ENCODE results near the gene DYNLL1. TPM values are rescaled to one million over a fixed set of nuclear protein-coding genes. Genes with fewer than 3 reads are reported as not detected.
"Not testable (repeated sequence)": the region's sequence is repeated elsewhere in the genome, so short reads cannot be mapped to it uniquely, and the experiment has no call there.

DYNLL1 gene
- total RNA-seq, 1 experiment from 2014 or later: 617 TPM

DNA sequence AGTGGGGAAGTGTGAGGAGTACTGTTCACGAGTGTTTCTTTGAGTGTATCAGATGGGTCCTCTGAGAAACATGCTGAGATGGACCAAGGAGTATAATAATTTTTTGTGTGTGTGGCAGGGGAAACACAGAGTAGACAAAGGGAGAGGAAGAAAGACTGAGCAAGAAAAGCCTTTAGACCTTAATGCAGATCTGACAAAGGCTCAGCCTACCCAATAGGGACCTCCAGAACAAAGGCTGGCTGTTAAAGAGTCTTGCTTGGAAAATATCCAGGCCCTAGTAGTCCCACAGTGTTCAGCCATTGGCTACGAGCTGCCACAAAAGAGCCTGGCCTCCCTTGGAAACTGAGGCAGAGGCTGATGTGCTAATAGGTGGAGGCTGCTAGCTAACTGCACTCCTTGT is 19.6 kb downstream of the DYNLL1 start:
- BruUV-seq (replicated peaks): no TSS peak
- intact Hi-C loops (cut with micrococcal nuclease; ENCODE audit: unreplicated experiment): no loop called here
- Histone ChIP-seq H3K27ac (ENCODE audit: low read depth, low read length, poor library complexity, severe bottlenecking) (no peak overlapping the region), H3K4me3 (ENCODE audit: low read depth, low read length, poor library complexity, severe bottlenecking) (no peak overlapping the region), H3K4me1 (ENCODE audit: insufficient read depth, low read length, poor library complexity, severe bottlenecking) (no peaks in the 10 kb centered on the region), H3K27me3 (replicated peaks; ENCODE audit: insufficient read depth, low read depth, low read length, poor library complexity) (no peaks in the 10 kb centered on the region), H3K36me3 (ENCODE audit: insufficient read depth, low read length, poor library complexity, severe bottlenecking) (peaks cover 12% of the 10 kb centered on the region), H3K9me3 (ENCODE audit: low read depth, low read length, poor library complexity, severe bottlenecking) (no peaks in the 10 kb centered on the region)
- DNase-seq (ENCODE audit: low spot score): no peak
- ChIA-PET CTCF (no interaction called here), POLR2A (ENCODE audit: low non-redundant PET) (no interaction called here)
- no peak for TF ChIP-seq EZH2 (IDR thresholded peaks at IDR 0.05; ENCODE audit: borderline replicate concordance, low read depth, low read length, poor library complexity, severe bottlenecking)
- no peak for TF ChIP-seq CTCF (conservative IDR thresholded peaks at IDR 0.05; ENCODE audit: low read depth, low read length)

- DNase-seq (ENCODE audit: low spot score); BruUV-seq (replicated peaks); H3K9me3 ChIP-seq (ENCODE audit: low read depth, low read length, poor library complexity, severe bottlenecking); POLR2A ChIA-PET (ENCODE audit: low non-redundant PET); intact Hi-C loops (cut with micrococcal nuclease; ENCODE audit: unreplicated experiment); H3K27ac ChIP-seq (ENCODE audit: low read depth, low read length, poor library complexity, severe bottlenecking); H3K4me1 ChIP-seq (ENCODE audit: insufficient read depth, low read length, poor library complexity, severe bottlenecking); H3K4me3 ChIP-seq (ENCODE audit: low read depth, low read length, poor library complexity, severe bottlenecking); CTCF ChIA-PET; H3K27me3 ChIP-seq (replicated peaks; ENCODE audit: insufficient read depth, low read depth, low read length, poor library complexity): not testable (repeated sequence)
- peaks cover 16% of the 10 kb centered on the region for H3K36me3 ChIP-seq (ENCODE audit: insufficient read depth, low read length, poor library complexity, severe bottlenecking)
Observed at GRCh38 chr12:120519324-120519723, 23.4 kb downstream of the DYNLL1 start.

DNA sequence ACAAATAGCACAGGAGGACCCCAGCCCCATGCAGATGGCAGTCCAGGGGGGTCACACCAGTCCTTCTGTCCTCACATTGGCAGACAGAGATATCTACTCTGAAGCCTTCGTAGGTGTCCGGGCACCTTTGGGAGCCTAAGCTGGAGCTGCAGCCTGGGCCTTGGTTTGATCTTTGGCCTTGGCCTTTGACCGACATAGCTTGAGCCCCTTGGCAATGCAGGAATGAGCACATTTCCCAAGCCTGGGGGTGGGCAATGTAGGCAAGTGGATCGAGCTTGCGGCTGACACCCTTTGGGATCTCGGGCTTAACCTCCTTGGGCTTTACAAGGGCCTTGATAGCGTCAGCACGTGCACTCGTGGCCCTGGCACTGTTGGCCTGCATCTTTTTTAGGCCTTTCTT is 26.7 kb downstream of the DYNLL1 start:
- CTCF ChIA-PET: interaction anchor here (0.7 kb wide), 1 partner anchor 72 kb away, joined by 3 read pairs; no protein-coding TSS in a partner anchor
- Histone ChIP-seq H3K27ac (ENCODE audit: low read depth, low read length, poor library complexity, severe bottlenecking) (no peak overlapping the region), H3K4me3 (ENCODE audit: low read depth, low read length, poor library complexity, severe bottlenecking) (no peak overlapping the region), H3K27me3 (replicated peaks; ENCODE audit: insufficient read depth, low read depth, low read length, poor library complexity) (no peaks in the 10 kb centered on the region), H3K9me3 (ENCODE audit: low read depth, low read length, poor library complexity, severe bottlenecking) (no peaks in the 10 kb centered on the region), H3K4me1 (ENCODE audit: insufficient read depth, low read length, poor library complexity, severe bottlenecking) (no peaks in the 10 kb centered on the region), H3K36me3 (ENCODE audit: insufficient read depth, low read length, poor library complexity, severe bottlenecking) (peaks cover 5% of the 10 kb centered on the region)
- no TSS peak for BruUV-seq (replicated peaks)
- TF ChIP-seq CTCF (conservative IDR thresholded peaks at IDR 0.05; ENCODE audit: low read depth, low read length): no peak
- TF ChIP-seq EZH2 (IDR thresholded peaks at IDR 0.05; ENCODE audit: borderline replicate concordance, low read depth, low read length, poor library complexity, severe bottlenecking): no peak
- no peak for DNase-seq (ENCODE audit: low spot score)
- POLR2A ChIA-PET (ENCODE audit: low non-redundant PET): no interaction called here
- intact Hi-C loops (cut with micrococcal nuclease; ENCODE audit: unreplicated experiment): no loop called here

GRCh38 chr12:120528861-120529525 is 33.1 kb downstream of the DYNLL1 start, which contains the start of gene COQ5:
Gene COQ5 (minus strand): TSS chr12:120529158. CDS start chr12:120529141, 17 bp downstream.
- DNase-seq (ENCODE audit: low spot score): peak; percentile 95
- BruUV-seq (replicated peaks): no TSS peak
- no peak for TF ChIP-seq CTCF (conservative IDR thresholded peaks at IDR 0.05; ENCODE audit: low read depth, low read length)
- TF ChIP-seq EZH2 (IDR thresholded peaks at IDR 0.05; ENCODE audit: borderline replicate concordance, low read depth, low read length, poor library complexity, severe bottlenecking): no peak
- ChIA-PET CTCF (interaction anchor here (0.5 to 0.6 kb wide), 2 partner anchors 62 to 120 kb away, joined by 3 to 4 read pairs; no protein-coding TSS in a partner anchor), POLR2A (ENCODE audit: low non-redundant PET) (interaction anchor here (0.6 to 0.7 kb wide), 2 partner anchors 60 to 950 kb away, joined by 3 read pairs; no protein-coding TSS in a partner anchor)
- intact Hi-C loops (cut with micrococcal nuclease; ENCODE audit: unreplicated experiment): no loop called here
- Histone ChIP-seq H3K4me3 (ENCODE audit: low read depth, low read length, poor library complexity, severe bottlenecking) (peak within 1 kb of the TSS; percentile 83), H3K27ac (ENCODE audit: low read depth, low read length, poor library complexity, severe bottlenecking) (peak within 1 kb of the TSS; percentile 90), H3K9me3 (ENCODE audit: low read depth, low read length, poor library complexity, severe bottlenecking) (no peaks in the 10 kb centered on the region), H3K36me3 (ENCODE audit: insufficient read depth, low read length, poor library complexity, severe bottlenecking) (no peaks in the 10 kb centered on the region), H3K4me1 (ENCODE audit: insufficient read depth, low read length, poor library complexity, severe bottlenecking) (no peaks in the 10 kb centered on the region), H3K27me3 (replicated peaks; ENCODE audit: insufficient read depth, low read depth, low read length, poor library complexity) (no peaks in the 10 kb centered on the region)
